HG03565 (cell line): ENCODE data around the gene SCRT2.
"Not testable (repeated sequence)": the region's sequence is repeated elsewhere in the genome, so short reads cannot be mapped to it uniquely, and the experiment has no call there.

Experiments used
- ATAC-seq: cut with Tn5 transposase; IDR thresholded peaks from one replicate; pipeline ENCODE4 v1.9.1; 2021; ENCODE audit warnings: mild to moderate bottlenecking, moderate library complexity; ENCODE audit not compliant: unreplicated experiment

Gene SCRT2

DNA sequence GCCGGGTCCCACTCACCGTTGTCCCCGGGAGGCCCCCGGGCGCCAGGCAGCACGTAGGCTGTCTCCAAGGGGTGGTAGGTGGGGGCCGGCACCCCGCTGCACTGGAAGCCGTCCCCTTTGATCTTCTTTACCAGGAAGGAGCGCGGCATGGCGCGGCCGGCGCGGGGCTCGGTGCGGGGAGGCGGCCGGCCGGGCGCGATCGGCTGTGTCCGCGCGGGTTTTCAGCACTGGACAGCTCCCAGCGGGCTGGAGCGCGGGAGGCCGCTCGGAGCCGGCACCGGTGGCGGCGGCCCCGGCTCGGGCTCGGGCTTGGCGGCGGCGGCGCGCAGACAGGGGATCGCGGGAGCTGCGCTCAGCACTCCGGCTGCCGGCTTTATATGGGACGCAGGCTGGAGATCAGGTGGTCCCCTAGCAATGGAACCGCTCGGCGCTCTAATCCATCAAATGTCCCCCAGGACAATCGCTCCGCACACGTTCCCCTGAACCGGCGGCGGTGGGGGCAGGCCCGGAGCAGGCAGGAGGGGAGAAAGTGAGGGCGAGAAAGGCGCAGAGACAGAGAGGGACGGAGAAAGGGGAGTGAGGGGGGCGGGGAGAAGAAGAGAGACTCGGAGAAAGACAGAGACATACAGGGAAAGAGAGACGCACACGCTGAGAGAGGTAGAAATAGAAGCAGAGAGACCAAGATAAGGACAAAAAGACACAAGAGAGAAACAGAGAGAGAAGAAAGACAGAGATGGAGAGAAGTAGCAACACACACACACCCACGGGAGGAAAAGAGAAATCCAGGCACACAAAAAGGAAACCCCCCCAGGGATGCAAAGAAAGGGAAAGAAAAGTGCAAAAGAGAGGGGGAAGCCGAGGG lies at the start of gene SCRT2:
TSS of gene SCRT2 (minus strand) at position 350 of the 862 bp plus-strand sequence. CDS start at position 149, 201 bp downstream.
- no peak for ATAC-seq

- ATAC-seq = not testable (repeated sequence)
Observed at GRCh38 chr20:724797-725196, 49.2 kb upstream of the SCRT2 start.

- no peak for ATAC-seq
Observed at GRCh38 chr20:723756-724155, 48.2 kb upstream of the SCRT2 start.

DNA sequence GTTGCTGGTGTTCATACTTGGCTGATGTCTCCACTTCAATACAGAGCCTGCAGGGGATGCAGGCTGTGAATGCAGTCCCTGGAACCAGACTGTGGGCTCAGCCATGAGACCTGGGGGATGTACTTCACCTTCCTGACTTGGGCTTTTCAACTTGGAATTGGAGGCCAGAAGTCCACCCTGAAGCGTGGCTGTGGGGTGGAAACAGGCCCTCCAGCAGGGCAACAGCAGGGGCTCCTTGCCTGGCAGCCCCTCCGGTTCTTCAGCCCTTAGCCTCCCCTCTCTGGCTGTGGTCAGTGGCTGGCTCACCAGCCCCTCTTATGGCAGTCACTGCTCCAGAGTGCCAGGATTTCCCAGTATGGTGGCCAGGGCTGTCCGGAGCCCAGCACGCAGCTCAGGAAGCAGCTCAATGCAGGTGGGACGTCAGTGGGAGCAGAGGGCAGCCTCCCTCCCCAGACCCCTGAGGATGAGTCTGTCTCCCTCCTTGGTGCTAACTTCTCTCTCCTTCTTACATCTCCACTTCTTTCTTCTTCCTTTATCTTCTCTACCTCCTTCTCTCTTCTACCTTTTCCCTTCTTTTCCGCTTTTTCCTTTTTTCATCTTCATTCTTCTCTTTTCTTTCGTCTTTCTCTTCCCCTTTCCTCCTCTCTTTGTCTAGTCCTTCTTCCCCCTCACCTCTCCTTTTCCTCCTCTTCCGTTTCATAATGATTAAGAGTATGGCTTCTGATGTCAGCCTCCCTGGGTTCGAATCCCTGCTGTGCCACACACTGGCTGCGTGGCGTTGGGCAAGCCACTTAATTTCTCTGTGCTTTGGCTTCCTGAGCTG lies 47.4 kb upstream of the SCRT2 start:
- ATAC-seq = no peak

- no peak for ATAC-seq
Observed at GRCh38 chr20:721876-722275, 46.3 kb upstream of the SCRT2 start.

DNA sequence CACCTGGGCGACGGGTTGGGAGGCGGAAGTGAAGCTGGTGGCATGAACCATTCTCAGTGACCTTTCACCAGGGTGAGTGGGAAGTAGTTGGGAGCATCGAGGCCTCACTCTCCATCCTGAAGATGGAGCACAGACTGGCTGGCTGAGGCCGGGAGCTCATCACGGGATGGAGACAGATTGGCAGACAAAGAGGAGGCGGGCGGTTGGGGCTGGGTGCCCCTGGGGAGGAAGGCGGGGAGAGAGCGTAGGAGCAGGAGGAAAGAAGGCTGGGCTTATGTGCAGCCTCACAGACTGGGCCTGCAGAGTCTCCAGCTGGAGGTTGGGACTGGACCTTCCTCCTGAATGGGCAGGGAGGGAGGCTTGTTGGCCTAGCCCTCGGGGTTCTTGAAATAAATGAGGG lies 44.2 kb upstream of the SCRT2 start:
- ATAC-seq = no peak

DNA sequence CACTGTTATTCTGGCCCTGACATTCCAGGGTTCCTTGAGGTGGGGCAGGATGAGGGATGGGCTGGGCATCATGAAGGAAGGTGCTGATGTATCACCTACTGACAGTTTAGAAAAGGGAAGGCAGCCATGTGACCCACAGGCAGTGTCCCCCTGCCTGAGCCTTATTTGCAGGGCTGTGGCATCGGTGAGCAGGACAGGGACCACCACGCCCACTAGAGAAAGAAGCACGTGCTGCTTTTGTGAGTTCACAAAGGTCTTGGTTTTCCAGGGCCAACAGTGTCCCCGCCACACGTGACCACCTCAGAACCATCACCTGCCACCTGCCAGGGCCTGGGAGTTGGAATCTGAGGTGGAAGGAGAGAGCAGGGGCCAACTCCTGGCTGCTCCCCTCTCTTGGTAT lies 43.5 kb upstream of the SCRT2 start:
- ATAC-seq = no peak

DNA sequence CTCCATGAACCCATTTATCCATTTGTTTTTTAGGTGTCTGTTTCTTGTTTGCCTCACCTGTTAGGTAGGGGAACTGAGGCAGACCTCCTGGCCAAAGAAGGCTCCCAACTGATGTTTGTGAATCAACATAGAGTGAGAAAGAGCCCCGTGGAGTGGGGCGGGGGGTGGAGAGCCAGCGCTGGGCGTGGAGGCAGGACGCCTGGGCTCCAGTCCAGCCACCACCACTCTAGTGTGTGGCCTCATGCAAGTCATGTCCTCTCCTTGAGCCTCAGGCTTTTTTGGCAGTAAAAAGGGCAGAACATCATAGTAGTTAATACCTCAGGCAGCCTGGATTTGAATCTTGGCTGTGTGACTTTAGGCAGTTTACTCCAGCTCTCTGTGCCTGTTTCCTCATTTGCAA lies 42.2 kb upstream of the SCRT2 start:
- ATAC-seq = no peak

DNA sequence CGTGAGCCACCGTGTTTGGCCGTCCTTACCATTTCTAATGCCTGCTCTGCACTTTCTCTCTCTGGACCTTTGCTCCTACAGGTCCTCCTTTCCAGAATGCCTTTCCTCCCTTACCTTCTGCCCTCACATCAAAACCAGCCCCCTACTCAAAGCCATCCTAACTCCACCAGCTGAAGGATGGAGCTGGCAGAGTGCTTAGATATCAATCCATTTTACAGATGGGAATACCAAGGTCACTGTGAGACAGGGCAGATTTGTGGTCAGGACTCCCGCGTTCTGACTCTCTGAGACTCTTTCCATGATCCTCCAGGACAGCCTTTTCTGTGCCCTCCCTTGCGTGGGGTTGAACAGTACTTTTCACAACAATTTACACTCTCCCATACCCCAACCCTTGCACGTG lies 41.7 kb upstream of the SCRT2 start:
- ATAC-seq = no peak

- no peak for ATAC-seq
Observed at GRCh38 chr20:714453-714852, 38.9 kb upstream of the SCRT2 start.

GRCh38 chr20:711576-711975 lies 36.0 kb upstream of the SCRT2 start:
- ATAC-seq = no peak

GRCh38 chr20:710780-711450 lies 35.3 kb upstream of the SCRT2 start:
- no peak for ATAC-seq

DNA sequence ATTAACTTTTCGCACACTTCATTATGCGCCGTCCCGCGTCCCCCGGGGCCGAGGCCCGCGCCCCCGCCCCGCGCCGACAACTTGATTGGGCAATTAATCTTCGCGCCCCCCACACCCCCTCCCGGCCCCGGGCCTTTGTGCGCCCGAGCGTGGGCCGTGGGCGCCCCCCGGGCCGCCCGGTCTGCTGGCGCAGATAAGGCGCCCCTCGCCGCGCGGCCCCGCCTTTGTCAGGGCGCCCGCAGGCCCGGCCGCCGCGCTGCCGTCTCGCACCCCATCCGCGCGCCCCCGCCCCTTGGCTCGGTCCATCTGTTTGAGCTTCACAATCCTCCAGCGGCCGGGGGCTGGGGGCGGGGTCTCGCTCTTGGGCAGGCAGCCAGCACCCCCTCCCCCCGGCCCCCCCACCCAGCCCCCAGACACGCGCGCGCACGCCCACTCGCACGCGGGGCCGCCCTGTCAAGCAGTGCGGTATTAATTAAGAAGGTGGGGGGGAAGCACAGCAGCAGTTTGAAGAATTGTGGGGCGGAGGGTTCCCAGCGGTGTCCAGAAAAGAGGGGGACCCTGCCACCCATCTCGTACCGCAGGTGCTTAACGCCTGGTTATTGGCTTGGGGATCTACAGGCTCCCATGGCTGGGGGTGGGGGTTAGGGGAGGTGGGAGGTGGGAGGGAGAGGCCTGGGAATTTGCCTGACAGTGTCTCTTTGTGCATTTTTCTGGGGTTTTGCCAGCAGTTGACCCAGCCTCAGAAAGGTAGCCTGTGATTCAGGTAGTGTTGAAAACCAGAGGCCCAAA lies 34.6 kb upstream of the SCRT2 start:
- no peak for ATAC-seq

GRCh38 chr20:709423-709822 lies 33.8 kb upstream of the SCRT2 start:
- ATAC-seq = no peak

DNA sequence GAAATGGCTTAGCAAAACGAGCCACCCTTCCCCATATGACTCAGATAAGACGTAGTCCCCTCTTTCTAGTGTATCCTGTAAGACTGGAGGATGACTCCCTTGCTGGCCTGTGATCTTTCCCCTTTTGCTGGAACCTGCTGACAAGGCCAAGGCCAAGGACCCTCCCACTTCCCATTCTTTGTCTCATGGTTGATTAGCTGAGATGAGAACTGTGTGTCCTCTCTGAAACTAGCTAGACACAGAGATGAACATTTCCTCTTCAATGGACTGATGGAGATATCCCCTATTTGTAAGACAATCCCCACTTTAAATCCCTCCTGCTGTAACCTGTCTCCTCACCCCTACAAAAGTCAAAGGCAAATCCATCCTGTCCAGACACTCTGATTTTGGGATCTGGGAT lies 33.4 kb upstream of the SCRT2 start:
- no peak for ATAC-seq

DNA sequence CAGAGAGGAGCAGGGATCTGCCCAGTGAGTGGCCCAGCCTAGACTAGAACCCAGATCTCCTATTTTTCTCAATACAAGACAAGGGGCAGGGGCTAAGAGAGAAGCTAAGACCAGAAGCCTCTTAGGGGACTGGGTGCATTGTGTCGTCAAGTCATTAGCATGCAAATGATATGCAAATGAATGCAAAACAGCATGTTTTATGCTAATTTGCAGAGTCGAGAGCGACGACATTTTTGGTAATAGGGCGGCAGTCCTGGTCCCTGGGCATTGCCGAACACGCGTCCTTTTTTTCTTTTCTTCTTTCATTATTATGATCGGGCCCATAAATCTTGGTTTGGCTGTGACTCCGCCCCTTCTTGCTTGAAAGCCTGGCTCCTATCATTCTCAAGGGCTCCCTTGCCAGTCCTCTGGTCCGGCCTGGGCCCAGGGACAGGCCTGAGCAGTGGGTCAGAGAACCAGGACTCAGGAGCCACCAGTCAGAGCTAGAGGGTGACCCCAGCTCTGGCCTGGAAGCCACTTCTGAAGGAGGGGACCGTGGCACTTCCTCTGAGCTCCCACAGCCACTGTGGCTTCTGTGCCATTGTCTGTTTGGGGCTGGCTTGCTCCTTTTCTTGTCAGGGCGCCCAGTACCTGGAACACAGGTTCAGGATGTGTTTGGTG lies 32.0 kb upstream of the SCRT2 start:
- no peak for ATAC-seq

DNA sequence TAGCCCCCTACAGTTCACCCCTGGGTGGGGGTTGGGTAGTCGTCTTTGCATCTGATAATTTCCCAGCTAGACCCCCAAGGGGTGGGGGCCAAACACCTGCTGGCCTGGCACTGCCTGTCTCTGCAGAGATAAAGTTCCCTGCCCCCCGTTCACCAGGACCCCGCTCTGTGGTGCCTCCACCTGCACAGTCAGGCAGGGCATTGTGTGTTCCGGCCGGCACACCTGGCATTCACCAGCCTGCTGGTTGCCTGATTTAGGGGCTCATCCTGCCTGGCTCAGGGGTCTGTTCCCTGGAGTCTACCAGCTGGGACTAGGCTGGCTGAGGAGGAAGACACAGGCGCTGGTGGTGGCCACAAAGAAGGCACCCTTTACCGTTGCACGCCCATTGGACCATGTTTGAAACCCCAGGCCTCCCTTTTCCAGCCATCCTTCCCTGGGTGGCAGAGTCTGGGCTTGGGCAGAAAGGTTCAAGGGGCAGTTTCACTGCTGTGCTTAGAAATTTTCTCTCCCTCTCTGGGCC lies 30.8 kb upstream of the SCRT2 start:
- no peak for ATAC-seq

GRCh38 chr20:704726-705125 lies 29.1 kb upstream of the SCRT2 start:
- no peak for ATAC-seq

DNA sequence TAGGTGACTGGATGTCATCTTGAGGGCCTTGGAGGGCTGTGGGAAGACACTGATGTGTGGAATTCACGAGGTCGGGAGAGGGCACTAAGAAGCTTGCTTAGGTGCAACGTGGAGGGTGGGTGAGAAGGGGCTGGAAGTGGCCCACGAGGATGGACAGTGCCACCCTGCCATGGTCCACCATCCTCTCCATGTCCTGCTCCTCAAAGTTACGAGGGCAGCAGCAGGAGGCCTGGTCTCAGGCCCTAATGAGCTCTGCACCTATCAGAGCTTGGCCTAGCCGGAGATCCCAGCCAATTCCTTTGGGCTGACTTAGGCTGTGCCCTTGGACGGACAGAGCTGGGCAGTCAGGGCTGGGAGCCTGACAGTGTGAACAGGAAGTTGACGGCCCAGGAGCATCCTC lies 27.8 kb upstream of the SCRT2 start:
- ATAC-seq = no peak

- no peak for ATAC-seq
Observed at GRCh38 chr20:703006-703405, 27.4 kb upstream of the SCRT2 start.
